GM10266 (cell line): ENCODE data around the gene GGTLC1.
"Not testable (repeated sequence)": the region's sequence is repeated elsewhere in the genome, so short reads cannot be mapped to it uniquely, and the experiment has no call there.

ENCODE experiments used
- DNase-seq: peaks from one replicate; pipeline ENCODE4 v3.0.0; 2012; ENCODE audit errors: extremely low spot score
- CTCF ChIP-seq: IDR thresholded peaks from 2 replicates; pipeline ENCODE4 v1.5.1; 2012; ENCODE audit warnings: mild to moderate bottlenecking, low read depth; ENCODE audit not compliant: control insufficient read depth, insufficient read depth; ENCODE audit errors: missing control alignments

GGTLC1 gene

DNA sequence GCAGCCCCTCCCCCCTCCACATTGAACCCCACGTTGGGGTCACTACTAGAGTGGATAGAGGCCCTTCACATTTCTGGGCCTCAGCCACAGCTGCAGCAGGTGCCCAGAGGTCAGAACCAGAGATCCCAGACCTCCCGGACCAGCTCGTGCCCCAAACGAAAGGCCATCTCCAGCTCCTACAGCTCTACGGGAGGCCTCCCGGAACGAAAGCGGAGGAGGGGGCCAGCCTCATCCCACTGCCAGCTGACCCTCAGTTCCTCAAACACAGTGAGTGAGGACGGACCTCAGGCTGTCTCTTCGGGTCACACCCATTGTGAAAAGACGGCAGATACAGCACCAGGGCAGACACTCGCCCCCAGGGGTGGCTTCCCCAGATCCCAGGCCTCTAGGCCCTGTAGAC, 1.7 kb upstream of the GGTLC1 start:
- not testable (repeated sequence) for DNase-seq

GRCh38 chr20:23988966-23989365, 387 bp upstream of the GGTLC1 start:
- DNase-seq: not testable (repeated sequence)

GRCh38 chr20:23986716-23987115, 1.9 kb downstream of the GGTLC1 start:
- DNase-seq: not testable (repeated sequence)

GRCh38 chr20:23986310-23986709, 2.3 kb downstream of the GGTLC1 start:
- not testable (repeated sequence) for DNase-seq

- DNase-seq: not testable (repeated sequence)
Measured at GRCh38 chr20:23985790-23986225, 2.8 kb downstream of the GGTLC1 start.

DNA sequence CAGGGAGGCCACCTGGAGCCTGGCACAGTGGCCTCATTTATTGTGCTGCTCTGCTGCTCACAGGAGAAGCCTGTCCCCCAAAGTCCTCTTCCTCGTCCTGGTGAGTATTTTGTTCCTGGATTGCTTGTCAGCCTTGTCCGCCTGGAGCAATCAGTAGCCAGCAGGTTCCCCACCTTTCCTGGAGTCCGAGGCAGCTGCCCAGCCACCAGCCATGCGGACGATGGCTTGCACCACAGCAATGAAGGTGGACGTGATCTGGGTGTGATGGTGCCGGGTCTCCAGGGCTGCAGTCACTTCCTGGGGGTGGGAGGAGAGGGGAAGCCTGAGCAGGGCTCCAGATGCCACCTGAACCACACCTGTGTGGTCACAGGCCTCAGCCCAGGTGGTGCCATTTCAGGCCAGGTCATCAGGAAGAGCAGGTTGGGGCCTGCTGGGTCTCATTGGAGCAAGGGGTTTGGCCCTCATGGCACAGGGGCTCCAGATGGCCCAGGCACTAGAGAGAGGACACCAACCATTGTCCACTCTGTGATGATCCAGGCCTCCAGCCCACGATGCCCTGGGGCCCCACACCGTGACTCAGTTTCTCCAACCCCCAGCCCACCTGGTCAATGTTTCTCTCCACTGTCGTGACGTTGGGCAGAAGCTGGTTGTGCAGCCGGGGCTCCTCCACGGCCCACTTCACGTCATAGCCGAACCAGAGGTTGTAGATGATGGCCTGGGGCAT, 3.4 kb downstream of the GGTLC1 start:
- not testable (repeated sequence) for DNase-seq

DNA sequence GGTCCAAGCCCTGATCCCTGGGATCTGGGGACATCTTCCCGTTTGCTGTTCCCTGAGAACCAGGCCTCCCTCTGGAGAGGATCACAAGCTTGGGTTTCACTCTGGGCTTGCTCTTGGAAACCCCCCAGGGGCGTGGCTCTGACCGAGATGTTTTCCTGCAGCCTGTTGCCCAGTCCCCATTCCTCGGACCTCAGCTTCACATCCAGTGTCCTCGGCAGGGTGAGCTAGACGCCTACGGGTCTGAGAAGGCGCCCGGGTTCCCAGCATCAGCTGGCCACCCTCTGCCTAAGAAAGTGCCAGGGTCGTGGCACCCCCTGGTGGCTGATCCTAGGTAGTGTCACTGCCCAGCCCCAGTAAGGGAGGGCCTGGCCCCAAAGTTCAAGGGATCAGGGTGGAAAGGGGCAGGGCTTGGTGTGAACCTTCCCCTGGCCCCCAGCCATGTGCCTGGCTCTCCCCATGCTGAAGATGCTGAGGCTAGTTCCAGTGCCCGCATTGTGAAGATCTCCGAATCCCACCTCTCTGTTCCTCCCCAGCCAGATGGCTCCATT, 4.0 kb downstream of the GGTLC1 start:
- not testable (repeated sequence) for DNase-seq

DNA sequence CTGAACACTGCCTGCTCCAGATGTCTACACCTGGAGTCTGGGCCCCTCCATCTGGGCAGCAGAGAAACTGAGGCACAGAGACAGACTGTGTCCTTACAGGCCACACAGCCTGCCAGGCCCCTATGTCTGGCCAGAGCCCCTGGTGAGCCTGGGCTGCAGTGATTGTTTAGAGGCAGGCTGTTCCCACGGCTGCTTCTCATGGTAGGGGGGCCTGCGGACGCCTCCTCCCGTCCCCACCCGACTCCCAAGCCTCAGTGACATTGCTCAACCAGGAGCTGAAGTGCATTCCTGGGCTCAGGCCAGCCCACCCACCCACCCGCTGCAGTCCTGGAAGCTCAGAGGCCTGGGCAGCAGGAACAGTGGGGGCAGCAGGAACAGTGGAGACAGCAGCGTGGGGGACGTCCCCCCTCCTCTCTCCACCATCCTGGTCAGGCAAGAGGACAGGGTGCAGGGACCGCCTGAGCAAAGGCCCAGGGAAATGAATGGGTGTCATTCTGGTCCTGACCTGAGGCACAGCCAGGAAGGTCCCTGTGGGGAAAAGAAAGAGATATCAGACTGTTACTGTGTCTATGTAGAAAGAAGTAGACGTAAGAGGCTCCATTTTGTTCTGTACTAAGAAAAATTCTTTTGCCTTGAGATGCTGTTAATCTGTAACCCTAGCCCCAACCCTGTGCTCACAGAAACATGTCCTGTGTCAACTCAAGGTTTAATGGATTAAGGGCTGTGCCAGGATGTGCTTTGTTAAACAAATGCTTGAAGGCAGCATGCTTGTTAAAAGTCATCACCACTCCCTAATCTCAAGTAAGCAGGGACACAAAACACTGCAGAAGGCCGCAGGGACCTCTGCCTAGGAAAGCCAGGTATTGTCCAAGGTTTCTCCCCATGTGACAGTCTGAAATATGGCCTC, 6.2 kb downstream of the GGTLC1 start:
- not testable (repeated sequence) for DNase-seq

GRCh38 chr20:23981526-23981925, 7.1 kb downstream of the GGTLC1 start:
- not testable (repeated sequence) for DNase-seq

GRCh38 chr20:23981014-23981413, 7.6 kb downstream of the GGTLC1 start:
- DNase-seq: not testable (repeated sequence)

DNA sequence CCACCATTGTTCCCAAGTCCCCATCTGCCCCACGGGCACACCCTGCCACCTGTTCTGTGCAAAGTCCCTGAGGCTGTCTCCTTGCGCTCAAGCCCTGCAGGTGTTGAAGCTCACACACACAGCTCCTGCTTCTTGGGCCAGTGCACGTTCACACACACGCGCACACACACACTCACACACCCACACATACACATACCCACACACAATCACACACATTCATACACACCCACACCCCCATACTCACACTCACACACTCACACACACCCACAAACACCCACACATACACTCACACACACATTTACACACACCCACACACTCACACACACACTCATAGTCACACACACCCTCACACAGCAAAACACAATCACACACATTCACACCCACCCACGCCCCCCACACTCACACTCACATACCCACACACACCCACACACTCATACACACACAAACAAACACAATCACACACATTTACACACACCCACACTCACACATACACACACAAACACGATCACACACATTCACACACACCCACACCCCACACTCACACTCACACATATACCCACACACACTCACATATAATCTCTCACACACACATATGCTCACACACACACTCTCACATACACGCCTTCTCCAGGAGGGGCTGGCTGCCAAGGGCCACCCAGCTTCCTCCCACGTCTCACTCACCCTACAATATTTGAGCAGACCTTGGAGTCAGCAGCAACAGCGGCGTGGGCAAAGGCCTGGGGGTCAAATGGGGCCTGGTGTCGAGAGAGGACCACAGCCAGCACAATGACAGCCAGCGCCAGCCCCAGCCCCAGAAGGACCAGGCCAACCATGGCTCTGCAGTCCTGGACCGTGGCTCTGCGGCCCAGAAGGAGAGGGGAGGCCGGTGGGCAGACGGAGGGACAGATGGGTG, 8.4 kb downstream of the GGTLC1 start:
- not testable (repeated sequence) for DNase-seq

DNA sequence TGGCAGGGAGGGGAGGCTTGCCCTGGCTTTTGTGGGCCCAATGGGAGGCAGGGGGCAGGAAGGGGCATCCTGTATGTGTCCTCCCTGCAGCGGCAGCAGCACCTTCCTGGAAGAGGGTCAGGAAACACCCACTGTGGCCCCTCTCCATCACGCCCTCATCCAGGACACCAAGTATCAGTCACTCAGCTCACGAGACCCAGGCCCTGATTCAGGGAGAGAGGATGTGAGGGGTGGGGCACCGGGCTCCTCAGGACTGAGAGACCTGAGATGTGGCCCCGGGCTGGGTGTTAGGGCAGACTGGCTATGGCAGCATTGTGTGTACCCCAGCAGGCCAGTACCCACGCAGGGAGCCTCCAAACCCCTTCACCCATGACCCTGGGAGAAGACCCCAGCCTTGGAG, 9.2 kb downstream of the GGTLC1 start:
- not testable (repeated sequence) for DNase-seq

- DNase-seq: not testable (repeated sequence)
Measured at GRCh38 chr20:23978457-23978856, 10.1 kb downstream of the GGTLC1 start.

- no peak for DNase-seq
- no peak for TF ChIP-seq CTCF
Measured at GRCh38 chr20:23974966-23975365, 13.6 kb downstream of the GGTLC1 start.
